Osteoblast (primary cell): ENCODE data around the gene CDYL2. TPM values are rescaled to one million over a fixed set of nuclear protein-coding genes. Genes with fewer than 3 reads are reported as not detected.

Experiments
- DNase-seq: peaks from one replicate; pipeline ENCODE4 v3.0.0; 2011; ENCODE audit warnings: low spot score, mixed read lengths; ENCODE audit not compliant: insufficient read length; ENCODE audit errors: missing footprints
- H2AFZ ChIP-seq: 2 replicates; pipeline ENCODE4 v1.6.0; 2011; ENCODE audit warnings: mild to moderate bottlenecking, low read length
- H3K27ac ChIP-seq: 2 replicates; pipeline ENCODE4 v1.5.1; 2011; ENCODE audit warnings: mild to moderate bottlenecking, low read depth, low read length, moderate library complexity
- H3K27me3 ChIP-seq: 2 replicates; pipeline ENCODE4 v1.6.0; 2012; ENCODE audit warnings: mild to moderate bottlenecking, control low read depth, inconsistent platforms, low read length, moderate library complexity; ENCODE audit not compliant: insufficient read depth
- H3K36me3 ChIP-seq: 2 replicates; pipeline ENCODE4 v1.5.1; 2011; ENCODE audit warnings: mild to moderate bottlenecking, low read length, control low read depth, moderate library complexity; ENCODE audit not compliant: insufficient read depth
- H3K4me1 ChIP-seq: 2 replicates; pipeline ENCODE4 v1.5.1; 2011; ENCODE audit warnings: mild to moderate bottlenecking, low read length, control low read depth, moderate library complexity; ENCODE audit not compliant: insufficient read depth
- H3K4me2 ChIP-seq: 2 replicates; pipeline ENCODE4 v1.6.0; 2011; ENCODE audit warnings: mild to moderate bottlenecking, low read length; ENCODE audit not compliant: insufficient read depth
- H3K4me3 ChIP-seq: fragments of 200-600 bp; sonication (generic); 3 replicates; pipeline ENCODE4 v1.5.1; 2012; ENCODE audit warnings: mild to moderate bottlenecking, low read length, inconsistent platforms; ENCODE audit not compliant: insufficient read depth
- H3K79me2 ChIP-seq: 2 replicates; pipeline ENCODE4 v1.6.0; 2012; ENCODE audit warnings: mild to moderate bottlenecking, low read length, control low read depth, inconsistent platforms; ENCODE audit not compliant: insufficient read depth
- H3K9me3 ChIP-seq: 2 replicates; pipeline ENCODE4 v1.5.1; 2011; ENCODE audit warnings: low read depth, low read length, control low read depth
- H4K20me1 ChIP-seq: 2 replicates; pipeline ENCODE4 v1.6.0; 2012; ENCODE audit warnings: mild to moderate bottlenecking, low read length, control low read depth; ENCODE audit not compliant: insufficient read depth
- CTCF ChIP-seq: IDR thresholded peaks from 2 replicates; pipeline ENCODE4 v1.5.1; 2011; ENCODE audit warnings: mild to moderate bottlenecking, low read depth, low read length, moderate library complexity; ENCODE audit errors: extremely low read depth
- total RNA-seq: library from RNA; depleted of rRNA; stranded (reverse); fragments of >200 nt; gene quantifications from 2 replicates; pipeline ENCODE4 v1.2.3, GENCODE V29; 2012

CDYL2 gene
- total RNA-seq, 1 donor = 8.3 TPM

DNA sequence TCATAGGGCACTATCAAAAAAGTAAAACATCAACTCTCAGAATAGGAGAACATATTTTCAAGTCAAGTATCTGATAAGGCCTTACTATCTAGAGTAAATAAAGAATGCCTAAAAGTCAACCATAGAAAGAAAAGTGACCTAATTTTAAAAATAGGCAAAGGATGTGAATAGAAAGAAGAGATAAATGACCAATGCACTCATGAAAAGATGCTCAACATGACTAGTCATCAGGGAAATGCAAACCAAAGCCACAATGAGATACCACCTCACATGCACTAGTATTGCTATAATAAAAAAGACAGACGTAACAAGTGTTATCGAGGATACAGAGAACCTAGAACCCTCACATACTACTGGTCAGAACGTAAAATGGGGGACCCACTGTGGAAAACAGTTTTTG lies 172.8 kb downstream of the CDYL2 start:
- no peak overlapping the region for H3K4me2 ChIP-seq
- no peaks in the 10 kb centered on the region for H3K4me1 ChIP-seq
- H4K20me1 ChIP-seq = no peaks in the 10 kb centered on the region
- H3K36me3 ChIP-seq = no peaks in the 10 kb centered on the region
- H2AFZ ChIP-seq = no peak overlapping the region
- TF ChIP-seq CTCF = no peak
- no peaks in the 10 kb centered on the region for H3K9me3 ChIP-seq
- H3K4me3 ChIP-seq = no peak overlapping the region
- no peak overlapping the region for H3K27ac ChIP-seq
- no peaks in the 10 kb centered on the region for H3K27me3 ChIP-seq
- no peak for DNase-seq
- H3K79me2 ChIP-seq = no peaks in the 10 kb centered on the region

DNA sequence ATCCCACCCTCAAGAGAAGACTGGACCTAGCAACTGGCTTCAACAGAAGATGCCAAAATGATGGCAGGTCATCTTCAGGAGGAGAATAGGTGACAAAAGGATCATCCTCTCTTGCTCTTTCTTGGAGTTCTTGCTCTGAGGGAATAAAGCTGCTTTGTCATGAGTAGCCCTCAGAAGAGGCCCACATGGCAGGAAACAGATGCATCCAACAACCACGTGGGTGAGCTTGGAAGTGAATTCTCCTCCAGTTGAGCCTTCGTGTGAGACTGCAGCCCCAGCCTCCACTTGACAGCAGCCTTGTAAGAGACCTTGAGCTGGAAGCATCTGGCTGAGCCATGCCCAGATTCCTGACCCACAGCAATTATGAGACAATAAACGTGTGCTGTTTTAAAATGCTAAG lies 176.1 kb downstream of the CDYL2 start:
- H4K20me1 ChIP-seq = no peaks in the 10 kb centered on the region

GRCh38 chr16:80627108-80627507 lies 177.3 kb downstream of the CDYL2 start:
- Histone ChIP-seq H4K20me1 (no peaks in the 10 kb centered on the region), H3K9me3 (no peaks in the 10 kb centered on the region), H3K27ac (no peak overlapping the region), H3K4me3 (no peak overlapping the region), H2AFZ (no peak overlapping the region), H3K36me3 (no peaks in the 10 kb centered on the region), H3K79me2 (no peaks in the 10 kb centered on the region), H3K4me1 (no peaks in the 10 kb centered on the region), H3K27me3 (no peaks in the 10 kb centered on the region), H3K4me2 (no peak overlapping the region)
- DNase-seq = no peak
- TF ChIP-seq CTCF = no peak

More for the DNA sequence above, 176.1 kb downstream of the CDYL2 start:
- Histone ChIP-seq H3K4me3 (no peak overlapping the region), H3K4me2 (no peak overlapping the region), H3K36me3 (no peaks in the 10 kb centered on the region), H3K27me3 (no peaks in the 10 kb centered on the region), H3K27ac (no peak overlapping the region), H3K4me1 (no peaks in the 10 kb centered on the region), H3K79me2 (no peaks in the 10 kb centered on the region), H3K9me3 (no peaks in the 10 kb centered on the region), H2AFZ (no peak overlapping the region)
- DNase-seq = no peak
- TF ChIP-seq CTCF = no peak

- Histone ChIP-seq H3K36me3 (no peaks in the 10 kb centered on the region), H3K27me3 (no peaks in the 10 kb centered on the region), H4K20me1 (no peaks in the 10 kb centered on the region), H3K79me2 (no peaks in the 10 kb centered on the region), H3K4me2 (no peak overlapping the region), H3K27ac (no peak overlapping the region), H3K9me3 (no peaks in the 10 kb centered on the region), H2AFZ (no peak overlapping the region), H3K4me1 (no peaks in the 10 kb centered on the region), H3K4me3 (no peak overlapping the region)
- TF ChIP-seq CTCF = no peak
- DNase-seq = no peak
These were observed 181.0 kb downstream of the CDYL2 start for GRCh38 chr16:80623376-80623775.
